Endodermal cell (in vitro differentiated cells): Measurements from ENCODE around the gene ARL6IP5. TPM values are rescaled to one million over a fixed set of nuclear protein-coding genes. Genes with fewer than 3 reads are reported as not detected.

Source experiments
- DNase-seq: peaks from one replicate; pipeline ENCODE4 v3.0.0-alpha.2; 2017
- H3K27ac ChIP-seq: 2 replicates; pipeline ENCODE4 v1.5.1; 2013; ENCODE audit warnings: mild to moderate bottlenecking, low read depth, low read length, moderate library complexity
- H3K27me3 ChIP-seq: 2 replicates; pipeline ENCODE4 v1.6.1; 2013; ENCODE audit warnings: mild to moderate bottlenecking, low read length, moderate library complexity; ENCODE audit not compliant: insufficient read depth, control insufficient read depth, poor library complexity, severe bottlenecking
- H3K36me3 ChIP-seq: 2 replicates; pipeline ENCODE4 v1.7.0; 2013; ENCODE audit warnings: mild to moderate bottlenecking, low read length, moderate library complexity; ENCODE audit not compliant: control insufficient read depth, insufficient read depth
- H3K4me1 ChIP-seq: one replicate; pipeline ENCODE4 v1.7.0; 2013; ENCODE audit warnings: low read length; ENCODE audit not compliant: control insufficient read depth, insufficient read depth
- H3K4me3 ChIP-seq: 2 replicates; pipeline ENCODE4 v1.5.1; 2013; ENCODE audit warnings: mild to moderate bottlenecking, low read length, moderate library complexity
- H3K9ac ChIP-seq: 2 replicates; pipeline ENCODE4 v1.6.1; 2013; ENCODE audit warnings: mild to moderate bottlenecking, low read length, moderate library complexity; ENCODE audit not compliant: poor library complexity, severe bottlenecking; ENCODE audit errors: extremely low read depth
- H3K9me3 ChIP-seq: 2 replicates; pipeline ENCODE4 v1.6.1; 2013; ENCODE audit warnings: mild to moderate bottlenecking, low read length, moderate library complexity; ENCODE audit not compliant: control insufficient read depth
- H3K27ac Mint-ChIP-seq: 2 replicates; pipeline ENCODE4 v1.8.0; 2020; ENCODE audit warnings: mixed read lengths
- H3K27me3 Mint-ChIP-seq: 2 replicates; pipeline ENCODE4 v1.8.0; 2021; ENCODE audit warnings: mild to moderate bottlenecking, mixed read lengths; ENCODE audit not compliant: insufficient read depth
- H3K36me3 Mint-ChIP-seq: 2 replicates; pipeline ENCODE4 v1.8.0; 2020; ENCODE audit warnings: low read depth, mixed read lengths
- H3K4me1 Mint-ChIP-seq: 2 replicates; pipeline ENCODE4 v1.8.0; 2020; ENCODE audit warnings: mixed read lengths
- H3K4me3 Mint-ChIP-seq: 2 replicates; pipeline ENCODE4 v1.8.0; 2020; ENCODE audit warnings: mild to moderate bottlenecking, moderate library complexity, mixed read lengths
- H3K9me3 Mint-ChIP-seq: 2 replicates; pipeline ENCODE4 v1.8.0; 2020; ENCODE audit warnings: mild to moderate bottlenecking, mixed read lengths
- WGBS, 2 experiments: methylation state at CpG; one replicate each; pipeline versions ENCODE4 v1.1.5 to v1.1.7; 2013; ENCODE audit warnings: missing lambda C conversion rate in 2 of 2, mixed read lengths in 1 of 2; ENCODE audit not compliant: insufficient coverage in 1 of 2, insufficient read length in 1 of 2; 5-methylcytosine and 5-hydroxymethylcytosine counted together
- total RNA-seq, 2 donors: library from RNA; stranded (reverse); fragmentation: NEBNext Ultra II Directional in 1 of 2; extraction: Animal tissue kit (Norgen Biotek cat#: 25700) in 1 of 2; gene quantifications; 2 replicates in 1 of 2; 3 replicates in 1 of 2; pipeline ENCODE4 v1.2.1, GENCODE V29; 2021
- TF ChIP-seq, protein P1 (sequence below): fragments of 200-600 bp; sonication (generic); conservative IDR thresholded peaks from 2 replicates; pipeline ENCODE4 v1.5.0; 2021; ENCODE audit warnings: antibody characterized with exemption, mild to moderate bottlenecking

Gene ARL6IP5
- total RNA-seq, 2 donors from 2014 or later: 20.6 to 28.7 TPM

- Histone ChIP-seq H3K4me3 (no peak overlapping the region), H3K27ac (no peak overlapping the region), H3K36me3 (peaks cover 19% of the 10 kb centered on the region), H3K4me1 (no peaks in the 10 kb centered on the region), H3K9me3 (no peaks in the 10 kb centered on the region), H3K27me3 (no peaks in the 10 kb centered on the region), H3K9ac (no peak overlapping the region)
- Mint-ChIP-seq H3K27me3 (no peaks in the 10 kb centered on the region), H3K27ac (no peak overlapping the region), H3K4me1 (no peaks in the 10 kb centered on the region), H3K4me3 (no peak overlapping the region), H3K36me3 (peaks cover 10% of the 10 kb centered on the region), H3K9me3 (no peaks in the 10 kb centered on the region)
- 78 to 100% methylated on average over 2 to 3 of the region's 3 CpGs for WGBS, 2 experiments
- no peak for DNase-seq
- TF ChIP-seq, protein P1, sequence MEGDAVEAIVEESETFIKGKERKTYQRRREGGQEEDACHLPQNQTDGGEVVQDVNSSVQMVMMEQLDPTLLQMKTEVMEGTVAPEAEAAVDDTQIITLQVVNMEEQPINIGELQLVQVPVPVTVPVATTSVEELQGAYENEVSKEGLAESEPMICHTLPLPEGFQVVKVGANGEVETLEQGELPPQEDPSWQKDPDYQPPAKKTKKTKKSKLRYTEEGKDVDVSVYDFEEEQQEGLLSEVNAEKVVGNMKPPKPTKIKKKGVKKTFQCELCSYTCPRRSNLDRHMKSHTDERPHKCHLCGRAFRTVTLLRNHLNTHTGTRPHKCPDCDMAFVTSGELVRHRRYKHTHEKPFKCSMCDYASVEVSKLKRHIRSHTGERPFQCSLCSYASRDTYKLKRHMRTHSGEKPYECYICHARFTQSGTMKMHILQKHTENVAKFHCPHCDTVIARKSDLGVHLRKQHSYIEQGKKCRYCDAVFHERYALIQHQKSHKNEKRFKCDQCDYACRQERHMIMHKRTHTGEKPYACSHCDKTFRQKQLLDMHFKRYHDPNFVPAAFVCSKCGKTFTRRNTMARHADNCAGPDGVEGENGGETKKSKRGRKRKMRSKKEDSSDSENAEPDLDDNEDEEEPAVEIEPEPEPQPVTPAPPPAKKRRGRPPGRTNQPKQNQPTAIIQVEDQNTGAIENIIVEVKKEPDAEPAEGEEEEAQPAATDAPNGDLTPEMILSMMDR: no peak
Observed at GRCh38 chr3:69105320-69105719, 20.6 kb downstream of the ARL6IP5 start.

GRCh38 chr3:69107841-69108240 lies 23.1 kb downstream of the ARL6IP5 start:
- Histone ChIP-seq H3K27me3 (no peaks in the 10 kb centered on the region), H3K9ac (no peak overlapping the region), H3K4me3 (no peak overlapping the region), H3K27ac (no peak overlapping the region), H3K36me3 (peaks cover 8% of the 10 kb centered on the region), H3K9me3 (no peaks in the 10 kb centered on the region), H3K4me1 (no peaks in the 10 kb centered on the region)
- H3K27me3 Mint-ChIP-seq: no peaks in the 10 kb centered on the region
- no peak overlapping the region for H3K4me3 Mint-ChIP-seq
- DNase-seq: no peak
- no peaks in the 10 kb centered on the region for H3K9me3 Mint-ChIP-seq
- peaks cover 1% of the 10 kb centered on the region for H3K36me3 Mint-ChIP-seq
- TF ChIP-seq, protein P1: no peak
- no peak overlapping the region for H3K27ac Mint-ChIP-seq
- peaks cover 4% of the 10 kb centered on the region for H3K4me1 Mint-ChIP-seq
- WGBS, 2 experiments: 92 to 98% methylated on average over 4 of the region's 5 CpGs

DNA sequence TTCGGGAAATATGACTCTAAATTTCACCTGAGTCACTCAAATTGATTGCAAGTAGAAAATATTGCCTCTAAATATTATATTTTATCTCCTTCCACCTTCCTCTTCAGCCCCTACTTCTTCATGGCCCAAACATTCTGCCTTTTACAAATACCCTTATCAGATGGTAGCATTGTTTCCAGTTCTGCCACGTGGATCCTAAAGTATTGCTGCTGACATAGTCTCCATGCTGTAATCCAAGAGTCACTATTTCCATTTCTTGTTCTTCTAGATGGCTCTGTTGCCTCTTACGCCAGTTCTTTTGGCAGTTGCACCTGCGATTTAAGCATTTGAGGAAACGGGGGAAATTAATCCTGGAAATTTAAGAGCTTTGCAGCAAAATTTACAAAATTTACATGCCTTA lies 24.1 kb downstream of the ARL6IP5 start:
- 78 to 89% methylated on average over 3 to 5 of the region's 5 CpGs for WGBS, 2 experiments
- no peak overlapping the region for H3K9ac ChIP-seq

More for the DNA sequence above, 24.1 kb downstream of the ARL6IP5 start:
- Histone ChIP-seq H3K36me3 (peaks cover 8% of the 10 kb centered on the region), H3K4me1 (no peaks in the 10 kb centered on the region), H3K9me3 (no peaks in the 10 kb centered on the region), H3K4me3 (no peak overlapping the region), H3K27ac (no peak overlapping the region), H3K27me3 (no peaks in the 10 kb centered on the region)
- Mint-ChIP-seq H3K9me3 (no peaks in the 10 kb centered on the region), H3K36me3 (no peaks in the 10 kb centered on the region), H3K4me3 (no peak overlapping the region), H3K4me1 (peaks cover 4% of the 10 kb centered on the region), H3K27me3 (no peaks in the 10 kb centered on the region), H3K27ac (no peak overlapping the region)
- no peak for DNase-seq
- TF ChIP-seq, protein P1: no peak
